IPS-18a (cell line): Measurements from ENCODE around the gene CD55.

ENCODE experiments used
- H3K27ac ChIP-seq: one replicate; pipeline ENCODE4 v1.5.1; 2013; ENCODE audit warnings: low read length
- H3K27me3 ChIP-seq: one replicate; pipeline ENCODE4 v1.6.1; 2013; ENCODE audit warnings: mild to moderate bottlenecking, low read length; ENCODE audit not compliant: control insufficient read depth, insufficient read depth
- H3K36me3 ChIP-seq: one replicate; pipeline ENCODE4 v1.6.1; 2013; ENCODE audit warnings: low read depth, low read length; ENCODE audit not compliant: control insufficient read depth
- H3K4me1 ChIP-seq: one replicate; pipeline ENCODE4 v1.6.1; 2013; ENCODE audit warnings: low read depth, low read length; ENCODE audit not compliant: control insufficient read depth
- H3K4me3 ChIP-seq: one replicate; pipeline ENCODE4 v1.5.1; 2013; ENCODE audit warnings: low read length
- H3K9ac ChIP-seq: one replicate; pipeline ENCODE4 v1.6.1; 2013; ENCODE audit warnings: mild to moderate bottlenecking, low read length, moderate library complexity
- H3K9me3 ChIP-seq: one replicate; pipeline ENCODE4 v1.6.1; 2013; ENCODE audit warnings: low read depth, low read length; ENCODE audit not compliant: control insufficient read depth

The CD55 gene

GRCh38 chr1:207352554-207352953 lies 31.1 kb downstream of the CD55 start:
- Histone ChIP-seq H3K9ac (no peak overlapping the region), H3K27ac (no peak overlapping the region), H3K27me3 (no peaks in the 10 kb centered on the region), H3K4me3 (no peak overlapping the region), H3K4me1 (peaks cover 13% of the 10 kb centered on the region), H3K36me3 (no peaks in the 10 kb centered on the region), H3K9me3 (no peaks in the 10 kb centered on the region)

GRCh38 chr1:207355060-207355459 lies 33.6 kb downstream of the CD55 start:
- H3K9ac ChIP-seq, result no peak overlapping the region
- no peak overlapping the region for H3K4me3 ChIP-seq
- peaks cover 15% of the 10 kb centered on the region for H3K4me1 ChIP-seq
- H3K36me3 ChIP-seq, result no peaks in the 10 kb centered on the region
- H3K9me3 ChIP-seq, result no peaks in the 10 kb centered on the region
- no peak overlapping the region for H3K27ac ChIP-seq
- H3K27me3 ChIP-seq, result no peaks in the 10 kb centered on the region

GRCh38 chr1:207355513-207356295 lies 34.2 kb downstream of the CD55 start:
- no peak overlapping the region for H3K4me3 ChIP-seq
- no peaks in the 10 kb centered on the region for H3K9me3 ChIP-seq
- H3K36me3 ChIP-seq, result no peaks in the 10 kb centered on the region
- no peak overlapping the region for H3K27ac ChIP-seq
- no peak overlapping the region for H3K9ac ChIP-seq
- H3K27me3 ChIP-seq, result no peaks in the 10 kb centered on the region
- H3K4me1 ChIP-seq, result peaks cover 15% of the 10 kb centered on the region

GRCh38 chr1:207361029-207361428 lies 39.6 kb downstream of the CD55 start:
- Histone ChIP-seq H3K4me3 (no peak overlapping the region), H3K27me3 (no peaks in the 10 kb centered on the region), H3K9ac (no peak overlapping the region), H3K9me3 (no peaks in the 10 kb centered on the region), H3K36me3 (no peaks in the 10 kb centered on the region), H3K4me1 (peaks cover 7% of the 10 kb centered on the region), H3K27ac (no peak overlapping the region)

GRCh38 chr1:207361889-207362288 lies 40.4 kb downstream of the CD55 start:
- no peaks in the 10 kb centered on the region for H3K36me3 ChIP-seq
- no peaks in the 10 kb centered on the region for H3K27me3 ChIP-seq
- no peak overlapping the region for H3K27ac ChIP-seq
- no peaks in the 10 kb centered on the region for H3K9me3 ChIP-seq
- H3K4me3 ChIP-seq, result no peak overlapping the region
- H3K4me1 ChIP-seq, result peaks cover 7% of the 10 kb centered on the region
- H3K9ac ChIP-seq, result no peak overlapping the region

- no peaks in the 10 kb centered on the region for H3K9me3 ChIP-seq
- no peaks in the 10 kb centered on the region for H3K27me3 ChIP-seq
- no peaks in the 10 kb centered on the region for H3K36me3 ChIP-seq
- H3K4me3 ChIP-seq, result no peak overlapping the region
- H3K27ac ChIP-seq, result no peak overlapping the region
- no peak overlapping the region for H3K9ac ChIP-seq
- no peaks in the 10 kb centered on the region for H3K4me1 ChIP-seq
These were observed 41.7 kb downstream of the CD55 start for GRCh38 chr1:207362962-207363860.

- H3K9ac ChIP-seq, result no peak overlapping the region
- no peak overlapping the region for H3K27ac ChIP-seq
- H3K27me3 ChIP-seq, result no peaks in the 10 kb centered on the region
- H3K4me3 ChIP-seq, result no peak overlapping the region
- no peaks in the 10 kb centered on the region for H3K4me1 ChIP-seq
- no peaks in the 10 kb centered on the region for H3K9me3 ChIP-seq
- H3K36me3 ChIP-seq, result no peaks in the 10 kb centered on the region
These were observed 42.4 kb downstream of the CD55 start for GRCh38 chr1:207363871-207364270.

- Histone ChIP-seq H3K4me1 (no peaks in the 10 kb centered on the region), H3K4me3 (no peak overlapping the region), H3K9me3 (no peaks in the 10 kb centered on the region), H3K27ac (no peak overlapping the region), H3K36me3 (no peaks in the 10 kb centered on the region), H3K9ac (no peak overlapping the region), H3K27me3 (no peaks in the 10 kb centered on the region)
These were observed 43.1 kb downstream of the CD55 start for GRCh38 chr1:207364614-207365013.

- Histone ChIP-seq H3K9ac (no peak overlapping the region), H3K27me3 (no peaks in the 10 kb centered on the region), H3K4me3 (no peak overlapping the region), H3K36me3 (no peaks in the 10 kb centered on the region), H3K4me1 (no peaks in the 10 kb centered on the region), H3K27ac (no peak overlapping the region), H3K9me3 (no peaks in the 10 kb centered on the region)
These were observed 43.6 kb downstream of the CD55 start for GRCh38 chr1:207365063-207365462.

GRCh38 chr1:207366022-207366421 lies 44.5 kb downstream of the CD55 start:
- Histone ChIP-seq H3K27ac (no peak overlapping the region), H3K27me3 (no peaks in the 10 kb centered on the region), H3K4me1 (no peaks in the 10 kb centered on the region), H3K36me3 (no peaks in the 10 kb centered on the region), H3K9me3 (no peaks in the 10 kb centered on the region), H3K9ac (no peak overlapping the region), H3K4me3 (no peak overlapping the region)

GRCh38 chr1:207388721-207389120 lies 67.2 kb downstream of the CD55 start:
- Histone ChIP-seq H3K9me3 (no peaks in the 10 kb centered on the region), H3K4me1 (no peaks in the 10 kb centered on the region), H3K27ac (no peak overlapping the region), H3K9ac (no peak overlapping the region), H3K36me3 (no peaks in the 10 kb centered on the region), H3K27me3 (no peaks in the 10 kb centered on the region), H3K4me3 (no peak overlapping the region)
